ENCODE results near the gene THAP4.

- TF ChIP-seq CTCF (IDR thresholded peaks at IDR 0.05; ENCODE audit: insufficient read depth, low read length, poor library complexity, severe bottlenecking) (no peak), EZH2phosphoT487 (conservative IDR thresholded peaks at IDR 0.05; ENCODE audit: low read length) (no peak)
Measured at GRCh38 chr2:241558532-241559322, 78.2 kb downstream of the THAP4 start, which contains the start of gene BOK.

Data from SU-DHL-6 (cell line).